ENCODE results near the gene KIF21B.

KIF21B gene

GRCh38 chr1:201059401-201059800 is 35.9 kb upstream of the KIF21B start:
- no peak for TF ChIP-seq FOXP2 (optimal IDR thresholded peaks at IDR 0.05; ENCODE audit: borderline replicate concordance, extremely low read depth, extremely low read length, insufficient read depth)
- no peak for TF ChIP-seq REST (IDR thresholded peaks at IDR 0.05; ENCODE audit: insufficient read depth in 1 of 2, low read depth in 2 of 2, low read length in 2 of 2)
- TF ChIP-seq TAF1 (IDR thresholded peaks at IDR 0.05; ENCODE audit: borderline replicate concordance, insufficient read depth, low read length): no peak
- TF ChIP-seq POLR2AphosphoS5 (IDR thresholded peaks at IDR 0.05; ENCODE audit: low read depth, low read length): no peak
- no peak for TF ChIP-seq SIN3A (IDR thresholded peaks at IDR 0.05; ENCODE audit: borderline replicate concordance, insufficient read depth, low read length)

GRCh38 chr1:201054091-201054543 is 30.6 kb upstream of the KIF21B start:
- TF ChIP-seq SIN3A (IDR thresholded peaks at IDR 0.05; ENCODE audit: borderline replicate concordance, insufficient read depth, low read length) (no peak), REST (IDR thresholded peaks at IDR 0.05; ENCODE audit: insufficient read depth in 1 of 2, low read depth in 2 of 2, low read length in 2 of 2) (no peak), POLR2AphosphoS5 (IDR thresholded peaks at IDR 0.05; ENCODE audit: low read depth, low read length) (no peak), FOXP2 (optimal IDR thresholded peaks at IDR 0.05; ENCODE audit: borderline replicate concordance, extremely low read depth, extremely low read length, insufficient read depth) (no peak), TAF1 (IDR thresholded peaks at IDR 0.05; ENCODE audit: borderline replicate concordance, insufficient read depth, low read length) (no peak)

GRCh38 chr1:201053155-201053860 is 29.8 kb upstream of the KIF21B start:
- TF ChIP-seq SIN3A (IDR thresholded peaks at IDR 0.05; ENCODE audit: borderline replicate concordance, insufficient read depth, low read length): no peak
- TF ChIP-seq REST (IDR thresholded peaks at IDR 0.05; ENCODE audit: insufficient read depth in 1 of 2, low read depth in 2 of 2, low read length in 2 of 2): no peak
- TF ChIP-seq POLR2AphosphoS5 (IDR thresholded peaks at IDR 0.05; ENCODE audit: low read depth, low read length): no peak
- no peak for TF ChIP-seq TAF1 (IDR thresholded peaks at IDR 0.05; ENCODE audit: borderline replicate concordance, insufficient read depth, low read length)
- no peak for TF ChIP-seq FOXP2 (optimal IDR thresholded peaks at IDR 0.05; ENCODE audit: borderline replicate concordance, extremely low read depth, extremely low read length, insufficient read depth)

- TF ChIP-seq SIN3A (IDR thresholded peaks at IDR 0.05; ENCODE audit: borderline replicate concordance, insufficient read depth, low read length): no peak
- no peak for TF ChIP-seq TAF1 (IDR thresholded peaks at IDR 0.05; ENCODE audit: borderline replicate concordance, insufficient read depth, low read length)
- TF ChIP-seq POLR2AphosphoS5 (IDR thresholded peaks at IDR 0.05; ENCODE audit: low read depth, low read length): no peak
- TF ChIP-seq REST (IDR thresholded peaks at IDR 0.05; ENCODE audit: insufficient read depth in 1 of 2, low read depth in 2 of 2, low read length in 2 of 2): no peak
- TF ChIP-seq FOXP2 (optimal IDR thresholded peaks at IDR 0.05; ENCODE audit: borderline replicate concordance, extremely low read depth, extremely low read length, insufficient read depth): no peak
Observed at GRCh38 chr1:201051399-201051798, 27.9 kb upstream of the KIF21B start.

All from PFSK-1 (cell line).